A673 (cell line): ENCODE results near the gene UBR4.

Experiments used
- CTCF ChIP-seq: fragments of 300-800, 200-600 bp; sonication (generic); conservative IDR thresholded peaks from 2 replicates; pipeline ENCODE4 v1.5.1; 2017; ENCODE audit warnings: low read depth, mild to moderate bottlenecking, antibody characterized with exemption, low read length, moderate library complexity, mixed read lengths
- EZH2 ChIP-seq: fragments of 200-600 bp; sonication (generic); IDR thresholded peaks from 2 replicates; pipeline ENCODE4 v1.6.1; 2017; ENCODE audit warnings: borderline replicate concordance, low read depth, mild to moderate bottlenecking, mixed read lengths, antibody characterized with exemption, low read length; ENCODE audit not compliant: poor library complexity, severe bottlenecking

- TF ChIP-seq CTCF (no peak), EZH2 (no peak)
Measured at GRCh38 chr1:19078536-19078935, 131.5 kb downstream of the UBR4 start.
